Measurements from ENCODE around the gene ADAP1.

GRCh38 chr7:890868-891267 lies 63.6 kb downstream of the ADAP1 start:
- TF ChIP-seq CTCF (IDR thresholded peaks at IDR 0.05) (no peak), POLR2AphosphoS5 (IDR thresholded peaks at IDR 0.05) (no peak)

Data from sigmoid colon (tissue), 4 donors.